Naive B cell (primary cell): ENCODE results near the gene STXBP4. TPM values are rescaled to one million over a fixed set of nuclear protein-coding genes. Genes with fewer than 3 reads are reported as not detected.

ENCODE experiments used
- ATAC-seq, 2 donors: fragments of 150-1000 bp; cut with Tn5 transposase; 2 replicates each; pipeline ENCODE4 v1.10.0; 2021; ENCODE audit warnings: low read depth in 2 of 2, mild to moderate bottlenecking in 2 of 2, moderate library complexity in 2 of 2
- DNase-seq: peaks from one replicate; pipeline ENCODE4 v3.0.0; 2022
- H3K27ac Mint-ChIP-seq, 6 donors: one replicate each; pipeline ENCODE4 v1.8.0; 2020 to 2022; ENCODE audit warnings: mild to moderate bottlenecking in 6 of 6, mixed read lengths in 6 of 6, moderate library complexity in 5 of 6, inconsistent platforms in 2 of 6
- H3K27me3 Mint-ChIP-seq, 3 donors: one replicate each; pipeline ENCODE4 v1.8.0; 2021 to 2022; ENCODE audit warnings: mixed read lengths in 3 of 3, mild to moderate bottlenecking in 1 of 3
- H3K36me3 Mint-ChIP-seq, 2 donors: one replicate each; pipeline ENCODE4 v1.8.0; 2020 to 2022; ENCODE audit warnings: mixed read lengths in 2 of 2, inconsistent platforms in 1 of 2, mild to moderate bottlenecking in 1 of 2
- H3K4me1 Mint-ChIP-seq, 3 donors: one replicate each; pipeline ENCODE4 v1.8.0; 2020 to 2022; ENCODE audit warnings: mixed read lengths in 3 of 3, inconsistent platforms in 1 of 3, mild to moderate bottlenecking in 1 of 3, moderate library complexity in 1 of 3
- H3K4me3 Mint-ChIP-seq, 8 donors: one replicate each; pipeline ENCODE4 v1.8.0; 2020 to 2022; ENCODE audit warnings: mild to moderate bottlenecking in 8 of 8, mixed read lengths in 8 of 8, moderate library complexity in 8 of 8, inconsistent platforms in 2 of 8
- H3K9me3 Mint-ChIP-seq, 7 donors: one replicate each; pipeline ENCODE4 v1.8.0; 2020 to 2022; ENCODE audit warnings: mixed read lengths in 7 of 7, mild to moderate bottlenecking in 5 of 7, inconsistent platforms in 2 of 7, moderate library complexity in 1 of 7
- polyA plus RNA-seq, 6 donors: library from polyadenylated mRNA; unstranded; fragments of 300-500 nt; fragmentation: Illumina TruSeq; gene quantifications; one replicate each; pipeline ENCODE4 v1.2.3, GENCODE V29; 2021; ENCODE audit warnings: low read depth in 6 of 6

STXBP4 gene
- polyA plus RNA-seq, 6 donors from 2014 or later: 3.5 to 11.5 (median 5.7) TPM

GRCh38 chr17:55186937-55187770 lies 218.6 kb downstream of the STXBP4 start:
- Mint-ChIP-seq H3K27me3 (peaks cover 0 to 31% (median 21%) of the 10 kb centered on the region in 3 donors), H3K9me3 (peaks cover 0 to 6% (median 4%) of the 10 kb centered on the region in 7 donors), H3K27ac (no peak overlapping the region), H3K4me1 (no peaks in the 10 kb centered on the region), H3K4me3 (no peak overlapping the region), H3K36me3 (peaks cover 7 to 9% of the 10 kb centered on the region in 2 donors)
- ATAC-seq (no peak), DNase-seq (no peak)

GRCh38 chr17:55190748-55191147 lies 222.2 kb downstream of the STXBP4 start:
- Mint-ChIP-seq H3K27ac (no peak overlapping the region), H3K36me3 (peaks cover 0 to under 1% of the 10 kb centered on the region in 2 donors), H3K9me3 (no peaks in the 10 kb centered on the region), H3K4me3 (no peak overlapping the region), H3K27me3 (peaks cover 12 to 24% (median 16%) of the 10 kb centered on the region in 3 donors), H3K4me1 (no peaks in the 10 kb centered on the region)
- no peak for DNase-seq
- no peak for ATAC-seq

GRCh38 chr17:55198690-55199370 lies 230.3 kb downstream of the STXBP4 start:
- no peak overlapping the region for H3K27ac Mint-ChIP-seq
- no peaks in the 10 kb centered on the region for H3K36me3 Mint-ChIP-seq
- H3K27me3 Mint-ChIP-seq: peaks cover 22 to 43% (median 27%) of the 10 kb centered on the region in 3 donors
- ATAC-seq: no peak
- H3K4me1 Mint-ChIP-seq: no peaks in the 10 kb centered on the region
- H3K4me3 Mint-ChIP-seq: no peak overlapping the region
- no peak for DNase-seq
- H3K9me3 Mint-ChIP-seq: peaks cover 0 to 8% (median 6%) of the 10 kb centered on the region in 7 donors

- DNase-seq (no peak), ATAC-seq (no peak)
- Mint-ChIP-seq H3K27ac (no peak overlapping the region), H3K4me1 (no peaks in the 10 kb centered on the region), H3K27me3 (peaks cover 18 to 51% (median 19%) of the 10 kb centered on the region in 3 donors), H3K4me3 (no peak overlapping the region), H3K9me3 (peaks cover 3 to 19% (median 12%) of the 10 kb centered on the region in 7 donors), H3K36me3 (peaks cover 0 to 11% of the 10 kb centered on the region in 2 donors)
Measured at GRCh38 chr17:55200904-55201303, 232.3 kb downstream of the STXBP4 start.

- no peak overlapping the region for H3K27ac Mint-ChIP-seq
- no peak overlapping the region for H3K4me3 Mint-ChIP-seq
- no peak for DNase-seq
- no peak for ATAC-seq
- peaks cover 13 to 45% (median 14%) of the 10 kb centered on the region in 3 donors for H3K27me3 Mint-ChIP-seq
- H3K9me3 Mint-ChIP-seq: peaks cover 3 to 19% (median 12%) of the 10 kb centered on the region in 7 donors
- peaks cover 0 to 11% of the 10 kb centered on the region in 2 donors for H3K36me3 Mint-ChIP-seq
- H3K4me1 Mint-ChIP-seq: no peaks in the 10 kb centered on the region
Measured at GRCh38 chr17:55201308-55201932, 232.9 kb downstream of the STXBP4 start.

GRCh38 chr17:55202896-55203295 lies 234.3 kb downstream of the STXBP4 start:
- no peak overlapping the region for H3K27ac Mint-ChIP-seq
- no peak for ATAC-seq
- H3K4me1 Mint-ChIP-seq: no peaks in the 10 kb centered on the region
- no peak overlapping the region for H3K4me3 Mint-ChIP-seq
- no peak for DNase-seq
- H3K36me3 Mint-ChIP-seq: peaks cover 0 to 11% of the 10 kb centered on the region in 2 donors
- H3K9me3 Mint-ChIP-seq: peaks cover 3 to 19% (median 12%) of the 10 kb centered on the region in 7 donors
- H3K27me3 Mint-ChIP-seq: peaks cover 7 to 35% (median 11%) of the 10 kb centered on the region in 3 donors

GRCh38 chr17:55208078-55208812 lies 239.7 kb downstream of the STXBP4 start:
- no peak overlapping the region for H3K4me3 Mint-ChIP-seq
- H3K4me1 Mint-ChIP-seq: peaks cover 0 to 4% (median 0%) of the 10 kb centered on the region in 3 donors
- H3K9me3 Mint-ChIP-seq: peaks cover 3 to 17% (median 10%) of the 10 kb centered on the region in 7 donors
- peaks cover 0 to 11% of the 10 kb centered on the region in 2 donors for H3K36me3 Mint-ChIP-seq
- H3K27me3 Mint-ChIP-seq: peaks cover 4 to 12% (median 7%) of the 10 kb centered on the region in 3 donors
- ATAC-seq (no peak), DNase-seq (no peak)
- no peak overlapping the region for H3K27ac Mint-ChIP-seq

- DNase-seq (no peak), ATAC-seq (no peak)
- Mint-ChIP-seq H3K27me3 (peaks cover 0 to 7% (median 4%) of the 10 kb centered on the region in 3 donors), H3K4me1 (peaks cover 0 to 4% (median 0%) of the 10 kb centered on the region in 3 donors), H3K9me3 (peaks cover 0 to 5% (median 0%) of the 10 kb centered on the region in 7 donors), H3K27ac (peak overlapping the region in 1 of 6 donors; percentile 6), H3K36me3 (no peaks in the 10 kb centered on the region), H3K4me3 (no peak overlapping the region)
Measured at GRCh38 chr17:55210292-55210691, 241.7 kb downstream of the STXBP4 start.

GRCh38 chr17:55212880-55213279 lies 244.3 kb downstream of the STXBP4 start:
- no peak for DNase-seq
- Mint-ChIP-seq H3K27me3 (peaks cover 3 to 17% (median 11%) of the 10 kb centered on the region in 3 donors), H3K27ac (no peak overlapping the region), H3K36me3 (no peaks in the 10 kb centered on the region), H3K9me3 (peaks cover 0 to 5% (median 0%) of the 10 kb centered on the region in 7 donors), H3K4me1 (peaks cover 0 to 4% (median 0%) of the 10 kb centered on the region in 3 donors), H3K4me3 (no peak overlapping the region)
- ATAC-seq: no peak

GRCh38 chr17:55215711-55216110 lies 247.1 kb downstream of the STXBP4 start:
- Mint-ChIP-seq H3K27ac (no peak overlapping the region), H3K9me3 (peaks cover 0 to 5% (median 0%) of the 10 kb centered on the region in 7 donors), H3K4me3 (no peak overlapping the region), H3K36me3 (no peaks in the 10 kb centered on the region), H3K4me1 (no peaks in the 10 kb centered on the region), H3K27me3 (peaks cover 10 to 30% (median 18%) of the 10 kb centered on the region in 3 donors)
- no peak for ATAC-seq
- no peak for DNase-seq

- H3K4me3 Mint-ChIP-seq: no peak overlapping the region
Measured at GRCh38 chr17:55216888-55217287, 248.3 kb downstream of the STXBP4 start.

GRCh38 chr17:55219459-55219858 lies 250.9 kb downstream of the STXBP4 start:
- H3K4me3 Mint-ChIP-seq: no peak overlapping the region
- no peak for DNase-seq
- no peaks in the 10 kb centered on the region for H3K36me3 Mint-ChIP-seq
- no peak for ATAC-seq
- no peaks in the 10 kb centered on the region for H3K4me1 Mint-ChIP-seq
- H3K27me3 Mint-ChIP-seq: peaks cover 19 to 30% (median 25%) of the 10 kb centered on the region in 3 donors
- H3K9me3 Mint-ChIP-seq: peaks cover 0 to 5% (median 0%) of the 10 kb centered on the region in 7 donors
- no peak overlapping the region for H3K27ac Mint-ChIP-seq

More at GRCh38 chr17:55216888-55217287, 248.3 kb downstream of the STXBP4 start:
- ATAC-seq (no peak), DNase-seq (no peak)
- H3K27me3 Mint-ChIP-seq: peaks cover 12 to 30% (median 18%) of the 10 kb centered on the region in 3 donors
- H3K36me3 Mint-ChIP-seq: no peaks in the 10 kb centered on the region
- no peaks in the 10 kb centered on the region for H3K4me1 Mint-ChIP-seq
- peaks cover 0 to 5% (median 0%) of the 10 kb centered on the region in 7 donors for H3K9me3 Mint-ChIP-seq
- H3K27ac Mint-ChIP-seq: no peak overlapping the region
